ENCODE results near the gene KCNMB2. TPM values are rescaled to one million over a fixed set of nuclear protein-coding genes. Genes with fewer than 3 reads are reported as not detected.

KCNMB2 gene
- total RNA-seq, 2 donors from 2014 or later, result not detected

DNA sequence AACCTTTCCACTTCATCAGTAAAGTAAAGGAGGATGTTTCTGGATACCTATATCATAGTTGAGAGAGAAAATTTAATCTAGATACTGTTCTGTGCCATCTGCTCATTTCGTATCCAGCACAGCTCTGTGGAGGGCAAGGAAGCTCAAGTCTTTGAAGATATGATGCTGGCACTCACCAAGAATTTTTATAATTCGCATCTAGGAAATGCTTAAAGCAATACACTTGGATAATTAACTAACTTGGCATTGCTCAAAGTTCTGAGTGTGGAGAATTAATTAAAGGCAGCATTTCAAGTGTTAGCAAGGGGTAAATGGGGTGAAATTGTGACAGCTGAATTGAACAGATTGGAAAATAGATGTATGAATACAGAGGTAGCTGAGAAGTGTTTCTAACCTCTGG lies 213.2 kb downstream of the KCNMB2 start:
- Mint-ChIP-seq H3K27ac (no peak overlapping the region), H3K4me1 (no peaks in the 10 kb centered on the region), H3K4me3 (no peak overlapping the region), H3K36me3 (ENCODE audit: low read depth) (no peaks in the 10 kb centered on the region), H3K27me3 (no peaks in the 10 kb centered on the region)
- no peak for ATAC-seq
- DNase-seq, result no peak
- H3K9me3 ChIP-seq (ENCODE audit: control insufficient read depth, low read length, poor library complexity, severe bottlenecking), result peaks cover 4% of the 10 kb centered on the region

- Mint-ChIP-seq H3K4me3 (no peak overlapping the region), H3K4me1 (no peaks in the 10 kb centered on the region), H3K27ac (no peak overlapping the region), H3K27me3 (no peaks in the 10 kb centered on the region), H3K36me3 (ENCODE audit: low read depth) (no peaks in the 10 kb centered on the region)
- no peak for DNase-seq
- H3K9me3 ChIP-seq (ENCODE audit: control insufficient read depth, low read length, poor library complexity, severe bottlenecking), result peaks cover 4% of the 10 kb centered on the region
- ATAC-seq, result no peak
Measured at GRCh38 chr3:178750639-178751300, 214.5 kb downstream of the KCNMB2 start.

GRCh38 chr3:178752843-178753242 lies 216.6 kb downstream of the KCNMB2 start:
- no peak overlapping the region for H3K27ac Mint-ChIP-seq
- H3K4me3 Mint-ChIP-seq, result no peak overlapping the region
- no peak for DNase-seq
- no peaks in the 10 kb centered on the region for H3K4me1 Mint-ChIP-seq
- H3K27me3 Mint-ChIP-seq, result no peaks in the 10 kb centered on the region
- peaks cover 4% of the 10 kb centered on the region for H3K9me3 ChIP-seq (ENCODE audit: control insufficient read depth, low read length, poor library complexity, severe bottlenecking)
- no peak for ATAC-seq
- H3K36me3 Mint-ChIP-seq (ENCODE audit: low read depth), result no peaks in the 10 kb centered on the region

GRCh38 chr3:178754852-178755510 lies 218.7 kb downstream of the KCNMB2 start:
- peaks cover 4% of the 10 kb centered on the region for H3K9me3 ChIP-seq (ENCODE audit: control insufficient read depth, low read length, poor library complexity, severe bottlenecking)

DNA sequence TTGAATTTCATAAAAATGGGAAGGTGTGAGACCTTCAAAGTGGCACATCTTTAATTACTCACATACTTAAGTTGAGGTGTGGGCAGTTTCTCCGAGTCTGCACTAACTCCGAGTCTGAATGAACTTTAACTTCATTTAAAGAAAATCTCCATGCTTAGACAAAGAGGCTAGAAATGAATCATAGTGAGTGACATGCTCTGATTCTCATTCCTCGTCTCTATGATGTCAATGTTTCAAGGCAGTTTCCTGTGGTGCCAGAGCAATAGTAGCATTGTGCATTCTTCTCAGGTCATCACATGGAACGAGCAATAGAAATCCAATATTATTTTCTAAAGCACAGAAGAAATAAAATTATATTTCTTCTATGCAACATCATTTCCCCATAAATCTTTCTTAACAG lies 224.8 kb downstream of the KCNMB2 start:
- no peaks in the 10 kb centered on the region for H3K9me3 ChIP-seq (ENCODE audit: control insufficient read depth, low read length, poor library complexity, severe bottlenecking)
- Mint-ChIP-seq H3K27me3 (no peaks in the 10 kb centered on the region), H3K4me3 (no peak overlapping the region), H3K36me3 (ENCODE audit: low read depth) (no peaks in the 10 kb centered on the region), H3K4me1 (no peaks in the 10 kb centered on the region), H3K27ac (no peak overlapping the region)
- ATAC-seq, result no peak
- no peak for DNase-seq

More at GRCh38 chr3:178754852-178755510, 218.7 kb downstream of the KCNMB2 start:
- DNase-seq, result no peak
- no peak for ATAC-seq
- Mint-ChIP-seq H3K27me3 (no peaks in the 10 kb centered on the region), H3K27ac (no peak overlapping the region), H3K4me1 (no peaks in the 10 kb centered on the region), H3K36me3 (ENCODE audit: low read depth) (no peaks in the 10 kb centered on the region), H3K4me3 (no peak overlapping the region)

DNA sequence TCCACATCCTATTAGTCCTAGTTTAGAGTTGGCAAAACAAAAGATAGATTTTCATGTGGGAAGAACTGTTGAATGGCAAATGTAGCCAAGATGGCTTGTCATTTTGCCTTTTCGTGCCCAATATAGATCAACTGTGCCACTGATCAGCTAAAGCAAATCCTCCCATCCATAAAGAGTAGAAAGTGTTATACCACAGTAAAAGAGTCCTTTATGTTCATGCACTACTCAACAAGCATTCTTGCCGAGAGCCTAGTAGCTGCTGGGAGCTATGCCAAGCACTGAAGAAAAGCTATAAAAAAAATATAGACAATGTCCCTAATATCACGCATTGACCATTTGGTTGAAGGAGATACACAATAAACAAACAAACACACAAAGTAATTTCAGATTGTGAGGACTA lies 225.2 kb downstream of the KCNMB2 start:
- H3K4me1 Mint-ChIP-seq, result no peaks in the 10 kb centered on the region
- no peaks in the 10 kb centered on the region for H3K27me3 Mint-ChIP-seq
- no peaks in the 10 kb centered on the region for H3K36me3 Mint-ChIP-seq (ENCODE audit: low read depth)

DNA sequence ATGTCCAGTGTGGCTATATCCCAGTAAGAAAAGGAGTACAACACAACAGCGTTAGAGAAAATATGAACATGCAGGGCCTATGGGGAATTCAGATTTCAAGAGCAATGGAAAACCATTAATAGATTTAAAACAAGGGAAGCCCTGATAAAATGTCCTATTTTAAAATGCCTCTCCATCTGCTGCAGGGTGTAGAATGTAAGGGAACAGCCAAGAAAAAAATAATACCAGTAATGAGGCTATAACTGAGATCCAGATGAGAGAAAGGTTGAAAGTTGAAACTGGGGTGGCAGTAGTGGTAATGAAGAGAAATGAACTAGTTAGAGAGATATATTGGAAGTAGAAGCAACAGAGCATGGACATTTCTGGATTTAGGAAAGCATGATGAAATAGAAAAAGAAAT lies 226.1 kb downstream of the KCNMB2 start:
- DNase-seq, result no peak
- no peak overlapping the region for H3K27ac Mint-ChIP-seq
- no peaks in the 10 kb centered on the region for H3K36me3 Mint-ChIP-seq (ENCODE audit: low read depth)
- no peak overlapping the region for H3K4me3 Mint-ChIP-seq
- ATAC-seq, result no peak
- no peaks in the 10 kb centered on the region for H3K27me3 Mint-ChIP-seq
- H3K4me1 Mint-ChIP-seq, result no peaks in the 10 kb centered on the region
- H3K9me3 ChIP-seq (ENCODE audit: control insufficient read depth, low read length, poor library complexity, severe bottlenecking), result no peaks in the 10 kb centered on the region

More for the DNA sequence above, 225.2 kb downstream of the KCNMB2 start:
- no peaks in the 10 kb centered on the region for H3K9me3 ChIP-seq (ENCODE audit: control insufficient read depth, low read length, poor library complexity, severe bottlenecking)
- DNase-seq (no peak), ATAC-seq (no peak)
- Mint-ChIP-seq H3K4me3 (no peak overlapping the region), H3K27ac (no peak overlapping the region)

DNA sequence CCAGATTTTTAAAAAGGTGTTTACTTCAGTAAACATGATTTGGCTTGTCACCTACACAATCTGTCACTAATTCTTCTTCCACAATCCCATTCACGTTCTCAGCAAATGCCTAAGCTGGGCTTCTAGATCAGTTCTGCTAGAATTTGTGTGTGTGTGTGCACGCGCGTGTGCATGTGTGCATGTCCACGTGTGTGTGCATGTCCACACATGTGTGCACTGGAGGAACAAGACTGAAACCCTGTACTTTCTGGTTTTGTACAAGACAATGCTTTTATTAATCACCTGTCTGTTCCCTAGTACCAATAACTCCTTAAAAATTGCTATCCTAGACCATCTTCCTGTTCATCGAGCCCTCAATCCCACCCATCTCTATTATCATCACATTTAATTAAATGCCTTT lies 229.2 kb downstream of the KCNMB2 start:
- Mint-ChIP-seq H3K27me3 (no peaks in the 10 kb centered on the region), H3K4me3 (no peak overlapping the region), H3K4me1 (no peaks in the 10 kb centered on the region), H3K36me3 (ENCODE audit: low read depth) (no peaks in the 10 kb centered on the region), H3K27ac (no peak overlapping the region)
- ATAC-seq, result no peak
- DNase-seq, result no peak
- H3K9me3 ChIP-seq (ENCODE audit: control insufficient read depth, low read length, poor library complexity, severe bottlenecking), result no peaks in the 10 kb centered on the region

GRCh38 chr3:178767581-178767980 lies 231.3 kb downstream of the KCNMB2 start:
- ATAC-seq (no peak), DNase-seq (no peak)

DNA sequence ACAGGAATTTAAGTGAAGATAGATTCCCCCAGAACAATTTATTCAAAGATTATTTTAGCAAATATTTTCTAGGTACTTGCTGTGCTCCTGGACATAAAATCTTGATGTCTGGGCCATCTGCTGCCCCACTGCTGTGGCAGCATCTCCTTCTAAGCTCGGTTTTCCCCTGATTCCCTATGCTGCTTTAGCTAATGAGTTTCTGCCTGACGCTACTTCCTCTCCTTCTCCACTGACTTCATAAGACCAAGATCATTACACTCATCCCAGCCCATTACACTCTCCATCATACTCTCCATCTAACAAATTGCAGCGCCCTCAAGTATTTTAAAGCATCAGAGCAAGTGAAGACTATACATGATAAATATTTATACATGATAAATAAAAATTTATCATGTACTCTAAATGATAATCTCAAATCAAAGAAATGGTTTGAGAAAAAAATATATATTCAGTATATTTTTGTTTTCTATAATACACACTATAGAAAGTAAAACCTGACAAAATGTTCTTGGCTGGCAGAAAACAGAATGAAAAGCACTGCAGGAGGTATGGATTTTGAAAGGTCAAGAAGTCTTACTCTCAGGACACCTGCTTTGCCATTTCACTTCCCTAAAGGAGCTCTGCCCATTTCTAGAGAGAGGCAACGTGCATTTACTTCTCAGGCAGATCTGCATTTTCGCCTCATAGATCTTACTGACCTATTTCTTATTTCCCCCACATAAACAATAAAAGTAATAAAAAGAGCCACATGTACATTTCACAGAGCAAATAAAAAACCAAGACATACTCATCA lies 232.0 kb downstream of the KCNMB2 start:
- no peak overlapping the region for H3K27ac Mint-ChIP-seq
- H3K36me3 Mint-ChIP-seq (ENCODE audit: low read depth), result no peaks in the 10 kb centered on the region
- H3K9me3 ChIP-seq (ENCODE audit: control insufficient read depth, low read length, poor library complexity, severe bottlenecking), result no peaks in the 10 kb centered on the region
- no peaks in the 10 kb centered on the region for H3K4me1 Mint-ChIP-seq
- H3K4me3 Mint-ChIP-seq, result no peak overlapping the region
- DNase-seq, result no peak
- ATAC-seq, result no peak
- no peaks in the 10 kb centered on the region for H3K27me3 Mint-ChIP-seq

More at GRCh38 chr3:178767581-178767980, 231.3 kb downstream of the KCNMB2 start:
- Mint-ChIP-seq H3K36me3 (ENCODE audit: low read depth) (no peaks in the 10 kb centered on the region), H3K4me3 (no peak overlapping the region), H3K4me1 (no peaks in the 10 kb centered on the region), H3K27me3 (no peaks in the 10 kb centered on the region), H3K27ac (no peak overlapping the region)
- H3K9me3 ChIP-seq (ENCODE audit: control insufficient read depth, low read length, poor library complexity, severe bottlenecking), result no peaks in the 10 kb centered on the region

DNA sequence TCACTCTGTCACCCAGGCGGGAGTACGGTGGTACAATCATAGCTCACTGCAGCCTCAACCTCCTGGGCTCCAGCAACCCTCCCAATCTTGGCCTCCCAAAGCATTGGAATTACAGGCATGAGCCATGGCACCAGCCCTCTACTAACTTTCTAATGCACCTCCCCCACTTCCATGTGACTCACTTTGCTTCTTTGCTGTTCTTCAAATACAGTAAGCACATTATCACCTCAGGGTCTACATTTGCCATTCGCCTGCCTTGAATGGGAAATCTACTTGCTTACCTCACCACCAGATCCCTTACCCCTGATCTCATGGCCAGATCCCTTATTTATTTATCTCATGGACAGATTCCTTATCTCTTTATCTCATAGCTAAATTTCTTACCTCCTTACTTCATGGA lies 235.3 kb downstream of the KCNMB2 start:
- H3K9me3 ChIP-seq (ENCODE audit: control insufficient read depth, low read length, poor library complexity, severe bottlenecking), result no peaks in the 10 kb centered on the region
- H3K27me3 Mint-ChIP-seq, result no peaks in the 10 kb centered on the region
- no peaks in the 10 kb centered on the region for H3K4me1 Mint-ChIP-seq
- ATAC-seq, result no peak
- no peak overlapping the region for H3K4me3 Mint-ChIP-seq
- no peak for DNase-seq
- H3K27ac Mint-ChIP-seq, result no peak overlapping the region
- no peaks in the 10 kb centered on the region for H3K36me3 Mint-ChIP-seq (ENCODE audit: low read depth)

DNA sequence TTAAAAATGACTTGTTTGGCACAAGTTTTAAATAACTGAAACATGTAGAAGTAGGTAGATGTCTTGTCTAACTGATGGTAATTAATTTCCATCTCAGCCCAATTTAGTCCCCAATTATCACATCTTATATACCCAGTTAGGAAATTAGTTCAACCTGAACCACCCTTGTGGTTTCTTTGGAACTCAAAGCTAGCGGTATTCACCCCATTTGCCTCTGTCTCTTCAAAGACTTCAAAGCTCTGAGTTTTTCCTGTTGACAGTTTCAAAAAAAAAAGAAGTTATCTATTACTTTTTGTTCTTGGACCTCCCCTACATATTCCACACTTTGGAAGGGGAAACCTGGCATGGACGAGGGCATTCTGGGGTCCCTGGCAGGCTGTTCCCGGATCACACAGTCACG lies 236.5 kb downstream of the KCNMB2 start:
- Mint-ChIP-seq H3K27ac (no peak overlapping the region), H3K36me3 (ENCODE audit: low read depth) (no peaks in the 10 kb centered on the region), H3K4me3 (no peak overlapping the region), H3K27me3 (no peaks in the 10 kb centered on the region), H3K4me1 (no peaks in the 10 kb centered on the region)
- DNase-seq, result no peak
- H3K9me3 ChIP-seq (ENCODE audit: control insufficient read depth, low read length, poor library complexity, severe bottlenecking), result no peaks in the 10 kb centered on the region
- no peak for ATAC-seq

DNA sequence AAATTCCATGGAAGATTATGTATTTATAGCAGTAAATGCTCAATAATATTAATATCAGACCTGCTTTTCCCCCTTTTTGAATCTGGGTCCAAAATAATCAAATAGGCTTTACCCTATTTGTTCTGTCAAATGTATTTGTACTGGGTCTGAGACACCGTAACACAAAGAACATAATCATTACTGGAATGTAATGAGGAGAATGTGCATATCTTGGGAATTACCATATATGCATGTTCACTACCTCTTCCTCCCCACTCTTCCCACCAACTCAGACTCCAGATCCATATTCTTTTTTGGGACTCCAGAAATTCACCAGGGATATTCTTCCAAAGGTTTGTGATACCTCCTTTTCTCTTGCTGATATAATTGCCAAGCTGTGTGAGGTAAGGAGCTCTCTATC lies 237.1 kb downstream of the KCNMB2 start:
- DNase-seq, result no peak
- Mint-ChIP-seq H3K4me3 (no peak overlapping the region), H3K4me1 (no peaks in the 10 kb centered on the region), H3K27ac (no peak overlapping the region), H3K36me3 (ENCODE audit: low read depth) (no peaks in the 10 kb centered on the region), H3K27me3 (no peaks in the 10 kb centered on the region)
- H3K9me3 ChIP-seq (ENCODE audit: control insufficient read depth, low read length, poor library complexity, severe bottlenecking), result no peaks in the 10 kb centered on the region
- no peak for ATAC-seq
